ENCODE results near the gene CENPW. TPM values are rescaled to one million over a fixed set of nuclear protein-coding genes. Genes with fewer than 3 reads are reported as not detected.

The CENPW gene
- total and polyA plus RNA-seq, 2 donors = 5.4 to 9.7 TPM

DNA sequence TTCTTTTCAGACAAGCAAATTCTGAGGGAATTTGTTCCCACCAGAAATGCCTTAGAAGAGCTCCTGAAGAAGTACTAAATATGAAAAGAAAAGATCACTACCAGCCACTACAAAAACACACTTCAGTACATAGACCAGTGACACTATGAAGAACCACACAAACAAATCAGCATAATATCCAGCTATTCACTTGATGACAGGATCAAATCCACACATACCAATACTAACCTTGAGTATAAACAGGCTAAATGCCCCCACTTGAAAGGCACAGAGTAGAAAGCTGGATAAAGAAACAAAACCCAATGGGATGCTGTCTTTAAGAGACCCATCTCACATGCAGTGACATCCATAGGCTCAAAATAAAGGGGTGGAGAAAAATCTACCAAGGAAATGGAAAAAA, 43.3 kb downstream of the CENPW start:
- Histone ChIP-seq H3K4me1 (ENCODE audit: insufficient read depth) (no peaks in the 10 kb centered on the region), H3K27ac (ENCODE audit: low read depth) (no peak overlapping the region), H3K36me3 (ENCODE audit: insufficient read depth) (no peaks in the 10 kb centered on the region), H3K4me3 (ENCODE audit: low read depth, low read length) (no peak overlapping the region)
- no peak for DNase-seq (ENCODE audit: extremely low spot score)

GRCh38 chr6:126385536-126385935, 45.6 kb downstream of the CENPW start:
- H3K4me3 ChIP-seq (ENCODE audit: low read depth, low read length) = no peak overlapping the region
- no peak overlapping the region for H3K27ac ChIP-seq (ENCODE audit: low read depth)
- no peak for DNase-seq (ENCODE audit: extremely low spot score)
- 95% methylated on average over 1 of the region's 1 CpG for WGBS
- no peaks in the 10 kb centered on the region for H3K36me3 ChIP-seq (ENCODE audit: insufficient read depth)
- no peaks in the 10 kb centered on the region for H3K4me1 ChIP-seq (ENCODE audit: insufficient read depth)

DNA sequence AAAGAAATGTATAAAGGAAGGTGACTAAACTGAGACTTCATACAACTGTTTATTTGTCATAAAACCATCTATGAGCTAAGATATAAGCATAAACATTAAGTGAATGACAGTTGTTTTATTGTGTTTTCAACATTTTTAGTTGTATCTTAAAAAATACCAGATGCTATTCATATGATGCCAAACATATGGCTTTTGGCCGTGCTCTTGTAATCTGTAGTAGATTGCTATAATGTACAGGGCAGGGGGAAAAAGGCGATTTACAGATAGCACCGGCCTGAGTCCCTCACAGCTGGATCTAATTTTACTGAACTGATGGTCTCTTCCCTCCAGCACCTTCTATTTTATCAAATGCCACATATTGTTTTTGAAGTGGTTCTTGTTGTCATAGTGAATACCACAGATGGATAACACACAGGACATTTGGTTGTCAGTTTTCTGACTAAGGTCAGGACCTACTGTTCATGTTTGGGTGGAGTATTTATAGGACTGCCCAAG, 48.2 kb downstream of the CENPW start:
- 40% methylated on average over 3 of the region's 3 CpGs for WGBS
- DNase-seq (ENCODE audit: extremely low spot score) = no peak
- Histone ChIP-seq H3K4me3 (ENCODE audit: low read depth, low read length) (no peak overlapping the region), H3K36me3 (ENCODE audit: insufficient read depth) (no peaks in the 10 kb centered on the region), H3K4me1 (ENCODE audit: insufficient read depth) (no peaks in the 10 kb centered on the region), H3K27ac (ENCODE audit: low read depth) (no peak overlapping the region)

GRCh38 chr6:126396131-126396530, 56.2 kb downstream of the CENPW start:
- H3K4me1 ChIP-seq (ENCODE audit: insufficient read depth) = no peaks in the 10 kb centered on the region
- no peaks in the 10 kb centered on the region for H3K36me3 ChIP-seq (ENCODE audit: insufficient read depth)
- H3K27ac ChIP-seq (ENCODE audit: low read depth) = no peak overlapping the region
- no peak for DNase-seq (ENCODE audit: extremely low spot score)
- WGBS = 77% methylated on average over 2 of the region's 2 CpGs
- no peak overlapping the region for H3K4me3 ChIP-seq (ENCODE audit: low read depth, low read length)

Measured in urinary bladder (tissue), 4 donors.